Activated T-helper 17 cell treated with anti-CD3 and anti-CD28 coated beads, Interleukin-2, amount 50 U/mL, for 72 hours (primary cell): ENCODE results near the gene FOXA3. TPM values are rescaled to one million over a fixed set of nuclear protein-coding genes. Genes with fewer than 3 reads are reported as not detected.
"Not testable (repeated sequence)": the region's sequence is repeated elsewhere in the genome, so short reads cannot be mapped to it uniquely, and the experiment has no call there.

Experiments
- ATAC-seq: fragments of 150-1000 bp; cut with Tn5 transposase; replicated peaks from 2 replicates; pipeline ENCODE4 v1.10.0; 2021; ENCODE audit warnings: mild to moderate bottlenecking, moderate library complexity
- H3K27ac Mint-ChIP-seq: one replicate; pipeline ENCODE4 v1.8.0; 2022; ENCODE audit warnings: mixed read lengths
- H3K27me3 Mint-ChIP-seq: one replicate; pipeline ENCODE4 v1.8.0; 2022; ENCODE audit warnings: mixed read lengths
- H3K36me3 Mint-ChIP-seq: one replicate; pipeline ENCODE4 v1.8.0; 2022; ENCODE audit warnings: low read depth, mild to moderate bottlenecking, mixed read lengths
- H3K4me1 Mint-ChIP-seq: one replicate; pipeline ENCODE4 v1.8.0; 2022; ENCODE audit warnings: mixed read lengths
- H3K4me3 Mint-ChIP-seq: one replicate; pipeline ENCODE4 v1.8.0; 2022; ENCODE audit warnings: mild to moderate bottlenecking, mixed read lengths
- H3K9me3 Mint-ChIP-seq: one replicate; pipeline ENCODE4 v1.8.0; 2022; ENCODE audit warnings: mixed read lengths
- total RNA-seq, 2 donors: library from RNA; stranded (reverse); gene quantifications; one replicate each; pipeline ENCODE4 v1.2.3, GENCODE V29; 2022

FOXA3 gene
- total RNA-seq, 2 donors from 2014 or later, result 0.32 to 1.9 TPM

- peak; percentile 88 for ATAC-seq
- H3K27ac Mint-ChIP-seq, result peak overlapping the region; percentile 95
- H3K36me3 Mint-ChIP-seq, result peaks cover 15% of the 10 kb centered on the region
- peaks cover 9% of the 10 kb centered on the region for H3K4me1 Mint-ChIP-seq
- no peaks in the 10 kb centered on the region for H3K27me3 Mint-ChIP-seq
- peak overlapping the region; percentile 92 for H3K4me3 Mint-ChIP-seq
- no peaks in the 10 kb centered on the region for H3K9me3 Mint-ChIP-seq
These were observed 22.5 kb downstream of the FOXA3 start for GRCh38 chr19:45886427-45887199.

- Mint-ChIP-seq H3K4me1 (peaks cover 6% of the 10 kb centered on the region), H3K4me3 (peak overlapping the region; percentile 92), H3K36me3 (peaks cover 15% of the 10 kb centered on the region), H3K27me3 (no peaks in the 10 kb centered on the region), H3K27ac (peak overlapping the region; percentile 95), H3K9me3 (no peaks in the 10 kb centered on the region)
- no peak for ATAC-seq
These were observed 23.1 kb downstream of the FOXA3 start for GRCh38 chr19:45887200-45887710.

- Mint-ChIP-seq H3K27me3 (no peaks in the 10 kb centered on the region), H3K4me1 (no peaks in the 10 kb centered on the region), H3K4me3 (no peak overlapping the region), H3K27ac (no peak overlapping the region), H3K36me3 (peaks cover 7% of the 10 kb centered on the region), H3K9me3 (no peaks in the 10 kb centered on the region)
- ATAC-seq, result no peak
These were observed 25.2 kb downstream of the FOXA3 start for GRCh38 chr19:45889210-45889885.

GRCh38 chr19:45890877-45891276 is 26.8 kb downstream of the FOXA3 start:
- H3K9me3 Mint-ChIP-seq, result no peaks in the 10 kb centered on the region
- no peak overlapping the region for H3K4me3 Mint-ChIP-seq
- H3K27me3 Mint-ChIP-seq, result no peaks in the 10 kb centered on the region
- H3K36me3 Mint-ChIP-seq, result peaks cover 16% of the 10 kb centered on the region
- H3K27ac Mint-ChIP-seq, result no peak overlapping the region
- no peak for ATAC-seq
- no peaks in the 10 kb centered on the region for H3K4me1 Mint-ChIP-seq

GRCh38 chr19:45895519-45895972 is 31.4 kb downstream of the FOXA3 start:
- ATAC-seq, result no peak
- Mint-ChIP-seq H3K36me3 (peaks cover 33% of the 10 kb centered on the region), H3K27me3 (no peaks in the 10 kb centered on the region), H3K4me3 (no peak overlapping the region), H3K9me3 (no peaks in the 10 kb centered on the region), H3K4me1 (peaks cover 3% of the 10 kb centered on the region), H3K27ac (peak overlapping the region; percentile 78)

- not testable (repeated sequence) for H3K4me1 Mint-ChIP-seq, H3K9me3 Mint-ChIP-seq, H3K27me3 Mint-ChIP-seq, H3K4me3 Mint-ChIP-seq, ATAC-seq
- H3K36me3 Mint-ChIP-seq, result peaks cover 37% of the 10 kb centered on the region
- peak overlapping the region; percentile 78 for H3K27ac Mint-ChIP-seq
These were observed 32.0 kb downstream of the FOXA3 start for GRCh38 chr19:45895983-45896599.

- ATAC-seq, result no peak
- H3K4me1 Mint-ChIP-seq, result peaks cover 3% of the 10 kb centered on the region
- peaks cover 37% of the 10 kb centered on the region for H3K36me3 Mint-ChIP-seq
- no peak overlapping the region for H3K27ac Mint-ChIP-seq
- no peak overlapping the region for H3K4me3 Mint-ChIP-seq
- no peaks in the 10 kb centered on the region for H3K9me3 Mint-ChIP-seq
- no peaks in the 10 kb centered on the region for H3K27me3 Mint-ChIP-seq
These were observed 33.2 kb downstream of the FOXA3 start for GRCh38 chr19:45897261-45897812.

- H3K9me3 Mint-ChIP-seq, result no peaks in the 10 kb centered on the region
- H3K4me3 Mint-ChIP-seq, result no peak overlapping the region
- H3K27ac Mint-ChIP-seq, result no peak overlapping the region
- peaks cover 3% of the 10 kb centered on the region for H3K4me1 Mint-ChIP-seq
- ATAC-seq, result no peak
- no peaks in the 10 kb centered on the region for H3K27me3 Mint-ChIP-seq
- peaks cover 37% of the 10 kb centered on the region for H3K36me3 Mint-ChIP-seq
These were observed 35.1 kb downstream of the FOXA3 start for GRCh38 chr19:45899253-45899652.

- ATAC-seq, result no peak
- Mint-ChIP-seq H3K4me3 (peak overlapping the region; percentile 94), H3K9me3 (no peaks in the 10 kb centered on the region), H3K27ac (no peak overlapping the region), H3K27me3 (no peaks in the 10 kb centered on the region), H3K4me1 (peaks cover 3% of the 10 kb centered on the region), H3K36me3 (peaks cover 35% of the 10 kb centered on the region)
These were observed 35.9 kb downstream of the FOXA3 start for GRCh38 chr19:45899919-45900589.

GRCh38 chr19:45900738-45901431 is 36.8 kb downstream of the FOXA3 start:
- H3K36me3 Mint-ChIP-seq, result peaks cover 28% of the 10 kb centered on the region
- H3K27ac Mint-ChIP-seq, result no peak overlapping the region
- no peaks in the 10 kb centered on the region for H3K9me3 Mint-ChIP-seq
- ATAC-seq, result no peak
- no peaks in the 10 kb centered on the region for H3K27me3 Mint-ChIP-seq
- H3K4me1 Mint-ChIP-seq, result peaks cover 3% of the 10 kb centered on the region
- peak overlapping the region; percentile 94 for H3K4me3 Mint-ChIP-seq

- no peak for ATAC-seq
- Mint-ChIP-seq H3K27me3 (no peaks in the 10 kb centered on the region), H3K4me3 (peak overlapping the region; percentile 94), H3K36me3 (peaks cover 28% of the 10 kb centered on the region), H3K9me3 (no peaks in the 10 kb centered on the region), H3K4me1 (peaks cover 3% of the 10 kb centered on the region), H3K27ac (peak overlapping the region; percentile 94)
These were observed 37.3 kb downstream of the FOXA3 start for GRCh38 chr19:45901432-45901911.

GRCh38 chr19:45901912-45902650 is 38.0 kb downstream of the FOXA3 start, which contains the start of gene MYPOP:
MYPOP (minus strand) TSS chr19:45902613; CDS start chr19:45901773, 840 bp downstream.
- Mint-ChIP-seq H3K36me3 (peaks cover 28% of the 10 kb centered on the region), H3K4me1 (peaks cover 3% of the 10 kb centered on the region), H3K27ac (peak within 1 kb of the TSS; percentile 94), H3K4me3 (peak within 1 kb of the TSS; percentile 94), H3K27me3 (no peaks in the 10 kb centered on the region), H3K9me3 (no peaks in the 10 kb centered on the region)
- no peak for ATAC-seq
